NK-92 (cell line): ENCODE results near the gene XIST.
A peak's percentile ranks its signal among the peaks of the same experiment; 100 is the strongest.
"Not testable (repeated sequence)": the region's sequence is repeated elsewhere in the genome, so short reads cannot be mapped to it uniquely, and the experiment has no call there.

Experiments used
- DNase-seq: peaks from one replicate; lab custom pipeline; 2025; ENCODE audit not compliant: unreplicated experiment; lab: John Stamatoyannopoulos, UW

The XIST gene

DNA sequence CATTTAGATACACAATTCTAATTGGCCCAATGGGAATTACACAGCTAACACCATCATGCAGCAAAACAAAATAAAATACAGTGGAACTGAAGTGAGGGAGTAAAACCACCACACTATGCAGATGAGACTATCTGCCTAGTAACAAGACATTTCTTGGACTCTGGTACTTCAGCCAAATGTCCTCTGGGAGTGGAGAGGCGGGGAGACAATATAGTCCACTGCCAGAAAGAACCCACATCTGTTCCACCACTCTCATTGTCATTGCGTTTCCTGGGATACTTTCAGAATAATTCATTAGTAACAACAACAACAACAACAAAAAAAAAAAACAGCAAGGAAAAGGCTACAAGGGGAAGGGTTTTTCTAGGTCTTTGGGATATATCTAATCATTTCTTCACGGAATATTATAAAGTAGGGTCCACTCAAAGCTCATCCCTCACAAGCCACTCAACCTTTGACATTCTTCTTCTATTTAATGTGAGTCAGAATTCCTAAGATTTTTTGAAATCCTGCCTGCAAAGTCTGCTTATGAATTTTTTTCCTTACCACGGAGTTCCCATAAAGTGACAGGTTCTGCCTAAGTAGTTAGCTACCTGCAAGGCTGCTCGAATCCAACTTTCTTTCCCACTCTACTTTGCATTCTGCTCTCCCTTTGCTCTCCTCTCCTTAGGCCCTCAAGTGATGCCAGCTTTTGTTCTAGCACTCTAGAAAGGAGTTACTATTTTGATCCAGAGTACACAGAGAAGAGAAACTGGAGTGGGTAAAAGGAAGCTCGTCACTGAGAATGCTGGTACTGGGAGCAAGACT lies 34.9 kb downstream of the XIST start:
- no peak for DNase-seq

DNA sequence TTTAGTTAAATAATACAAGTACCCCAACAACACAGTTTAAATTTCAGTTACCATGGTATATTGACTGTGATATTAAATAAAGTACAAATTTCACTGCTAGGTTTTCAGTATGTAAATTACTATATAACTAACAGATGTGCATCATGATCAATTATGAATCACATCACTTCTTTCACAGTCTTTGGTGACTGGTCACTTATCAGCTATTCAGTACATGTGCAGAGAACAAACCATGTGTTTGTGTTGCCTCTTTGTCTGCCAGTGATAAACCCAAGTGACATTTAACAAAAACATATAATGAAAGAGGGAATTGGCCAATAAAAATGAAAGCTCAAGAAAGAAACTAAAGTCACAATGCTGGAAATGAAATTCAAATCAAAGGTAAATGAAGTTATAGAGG lies 40.3 kb downstream of the XIST start:
- DNase-seq = peak; percentile 0

DNA sequence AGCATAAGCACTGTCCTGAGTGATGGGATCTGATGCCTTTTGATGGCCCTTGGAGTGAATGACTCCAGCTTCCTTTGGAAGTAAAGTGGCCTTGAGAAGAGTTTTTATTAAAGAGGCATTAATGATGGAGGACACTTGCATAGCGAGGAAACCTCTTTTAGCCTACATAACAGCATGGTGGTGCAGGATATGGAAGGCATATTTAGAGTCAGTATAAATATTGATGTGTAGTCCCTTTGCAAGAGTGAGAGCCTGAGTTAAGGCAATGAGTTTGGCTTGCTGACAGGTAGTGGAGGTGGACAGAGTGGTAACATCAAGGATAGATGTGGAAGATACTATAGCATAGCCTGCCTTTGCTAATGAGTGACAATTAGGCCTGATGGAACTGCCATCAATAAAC lies 48.4 kb downstream of the XIST start:
- DNase-seq = not testable (repeated sequence)

DNA sequence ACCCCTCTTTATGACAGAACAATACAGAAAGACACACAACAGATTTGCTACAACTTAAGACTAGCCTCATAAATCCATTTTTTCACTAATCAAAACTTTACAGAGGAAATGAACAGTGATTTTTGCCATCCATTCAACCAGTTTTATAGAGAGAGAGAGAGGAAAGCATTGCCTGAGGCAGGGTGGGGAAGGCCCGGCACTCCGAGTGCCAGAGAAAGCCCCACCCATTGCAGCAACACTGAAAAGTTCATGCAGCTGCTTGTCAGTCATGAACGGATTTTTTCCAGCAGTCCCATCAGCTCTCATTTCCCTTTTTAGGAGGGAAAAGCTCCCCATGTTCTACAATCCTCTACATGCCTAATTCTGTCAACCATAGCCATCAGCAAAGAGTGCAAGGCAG lies 52.6 kb downstream of the XIST start:
- no peak for DNase-seq

DNA sequence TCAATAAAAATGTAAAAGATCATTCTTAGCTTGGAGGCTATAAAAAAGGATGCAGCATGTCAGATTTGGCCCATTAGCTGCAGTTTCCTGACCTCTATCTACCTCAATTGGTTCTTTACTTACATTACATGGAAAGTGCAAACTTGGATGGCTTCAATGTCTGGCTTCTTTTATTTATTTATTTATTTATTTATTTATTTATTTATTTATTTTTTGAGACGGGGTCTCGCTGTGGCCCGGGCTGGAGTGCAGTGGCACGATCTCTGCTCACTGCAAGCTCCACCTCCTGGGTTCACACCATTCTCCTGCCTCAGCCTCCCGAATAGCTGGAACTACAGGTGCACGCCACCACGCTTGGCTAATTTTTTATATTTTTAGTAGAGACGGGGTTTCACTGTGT lies 60.0 kb downstream of the XIST start:
- DNase-seq = not testable (repeated sequence)

DNA sequence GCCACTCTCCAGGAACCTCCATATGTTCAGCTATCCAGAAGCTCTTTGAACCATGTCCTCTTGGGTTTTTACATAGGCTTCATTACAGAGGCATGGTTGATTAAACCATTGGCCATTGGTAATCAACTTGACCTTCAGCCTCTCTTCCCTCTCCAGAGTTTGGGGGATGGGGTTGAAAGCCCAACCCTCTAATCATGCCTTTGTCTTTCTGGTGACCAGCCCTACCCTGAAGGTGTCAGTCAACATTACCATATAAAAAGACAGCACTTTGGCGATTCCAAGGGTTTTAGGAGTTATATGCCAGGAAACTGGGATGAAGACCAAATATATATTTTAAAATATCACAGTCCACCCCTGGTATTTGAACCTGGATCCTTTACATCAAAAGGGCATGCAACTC lies 67.0 kb downstream of the XIST start:
- DNase-seq = no peak
